Heart right ventricle (tissue), 16 donors: Measurements from ENCODE around the gene TADA1. TPM values are rescaled to one million over a fixed set of nuclear protein-coding genes. Genes with fewer than 3 reads are reported as not detected.

Experiments
- ATAC-seq, 8 donors: fragments of 200-7000 bp; cut with Tn5 transposase; one replicate each; pipeline ENCODE4 v1.9.1; 2020; ENCODE audit warnings: mild to moderate bottlenecking in 8 of 8, moderate library complexity in 8 of 8, moderate number of reproducible peaks in 1 of 8
- DNase-seq, 2 donors: peaks; one replicate each; pipeline ENCODE4 v3.0.0-alpha.2; 2020
- H3K27ac ChIP-seq, 10 donors: fragments of 200-600 bp; sonication (generic) in 2 of 10; one replicate each; pipeline versions ENCODE4 v1.5.0 to v1.8.0; 2020 to 2022; ENCODE audit warnings: mild to moderate bottlenecking in 3 of 10
- H3K27me3 ChIP-seq, 7 donors: fragments of 200-600 bp; one replicate each; pipeline ENCODE4 v1.8.0; 2021 to 2022; ENCODE audit warnings: mild to moderate bottlenecking in 2 of 7
- H3K36me3 ChIP-seq, 9 donors: fragments of 200-600 bp; sonication (generic) in 1 of 9; one replicate each; pipeline versions ENCODE4 v1.5.0 to v1.8.0; 2020 to 2022; ENCODE audit warnings: mild to moderate bottlenecking in 2 of 9
- H3K4me1 ChIP-seq, 9 donors: fragments of 200-600 bp; sonication (generic) in 1 of 9; one replicate each; pipeline versions ENCODE4 v1.5.0 to v1.8.0; 2020 to 2022; ENCODE audit warnings: mild to moderate bottlenecking in 4 of 9
- H3K4me3 ChIP-seq, 10 donors: fragments of 200-600 bp; sonication (generic) in 2 of 10; one replicate each; pipeline versions ENCODE4 v1.5.0 to v1.8.0; 2020 to 2022; ENCODE audit warnings: mild to moderate bottlenecking in 7 of 10, moderate library complexity in 2 of 10
- H3K9me3 ChIP-seq, 11 donors: fragments of 200-600 bp in 10 of 11; sonication (generic) in 2 of 11; one replicate each; pipeline versions ENCODE4 v1.5.0 to v1.8.0; 2013 to 2022; ENCODE audit warnings: mild to moderate bottlenecking in 2 of 11, control low read depth in 1 of 11, moderate library complexity in 1 of 11
- CTCF ChIP-seq, 9 donors: fragments of 200-600 bp; sonication (generic) in 2 of 9; IDR thresholded peaks; one replicate each; pipeline versions ENCODE4 v1.5.0 to v1.8.0; 2021 to 2022; ENCODE audit warnings: antibody characterized with exemption in 9 of 9, mild to moderate bottlenecking in 5 of 9, moderate library complexity in 1 of 9
- WGBS, 2 donors: extraction: QIAGEN DNeasy Blood & Tissue Kit; methylation state at CpG; one replicate each; pipeline ENCODE4 v1.1.7; 2013; ENCODE audit warnings: inconsistent platforms in 1 of 2; 5-methylcytosine and 5-hydroxymethylcytosine counted together
- intact Hi-C, 10 donors: fragments of 100-400 bp; cut with DNase I; formaldehyde crosslinking; loops; one replicate each; pipeline versions ENCODE4 v1.11.1 to v1.14.2; 2022
- long read RNA-seq, 3 donors: library from polyadenylated mRNA; unstranded; transcript quantifications; one replicate each; pipeline ENCODE4 v2.0.0, GENCODE V29; 2020 to 2021
- polyA plus RNA-seq, 2 donors: library from polyadenylated mRNA; stranded (reverse); fragments of 200-250 nt; gene quantifications; one replicate each; pipeline ENCODE4 v1.2.3, GENCODE V29; 2013
- total RNA-seq, 10 donors: library from RNA; stranded (reverse); fragmentation: NEBNext Ultra II Directional in 3 of 10; extraction: Animal tissue kit (Norgen Biotek cat#: 25700) in 3 of 10; gene quantifications; one replicate each; pipeline versions ENCODE4 v1.2.1 to v1.2.4, GENCODE V29; 2021 to 2023
- donor health status: Arrhythmogenic right ventricular cardiomyopathy.
- donor health status: ischemic (EF 13 %, LVEDD 7.1; RV severe dilation, severe dysfunction).
- donor health status: healthy with polysubstance abuse.
- donor health status: DM: no; HTN: yes; CAD: no.
- donor health status: DM: no; HTN: no; CAD: no.
- donor health status: ischemic (EF 25% LVEDD 6.9; RV normal size, moderate dysfunction).
- donor health status: ischemic (EF 25% LVEDD 5.7; RV mildly dilated, moderate dysfunction).
- donor health status: healthy.
- donor health status: DM: yes; HTN: yes; CAD: no.
- donor health status: Ischemic cardiomyopathy.
- donor health status: ischemic (EF 35%, LVEDD 5.7; RV mildly dilated, moderate dysfunction).
- donor health status: nonischemic (EF 11% LVEDD 7.7; RV severe dilation, severe dysfunction).
- donor health status: DM: yes; HTN: yes; CAD: no.
- donor health status: PGD.
- donor health status: ischemic (EF 29% LVEDD 5.4; RV normal size, mild dysfunction).
- donor health status: nonischemic (EF 23%, LVEDD 6.1; RV moderate dilation, normal function).

Gene TADA1
- total RNA-seq: 10 to 100 TPM in 3 of 10 donors, 1 to 10 TPM in 7; 7.5 to 12.8 (median 9.2) TPM
- polyA plus RNA-seq: 1 to 10 TPM; 6.0 to 7.7 TPM
- long read RNA-seq, donor 1, transcript TADA1-201 (8 exons, 2,159 nt): major isoform, 17 of 18 reads
- long read RNA-seq, donor 1, partial matches to known transcripts: 1 of 18 reads
- long read RNA-seq, donor 1, other reads (novel, unspliced or antisense): 0 of 18 reads
- long read RNA-seq, donor 2, transcript TADA1-201 (8 exons, 2,159 nt): major isoform, 26 of 29 reads
- long read RNA-seq, donor 2, partial matches to known transcripts: 1 of 29 reads
- long read RNA-seq, donor 2, other reads (novel, unspliced or antisense): 2 of 29 reads
- long read RNA-seq, donor 3, transcript TADA1-201 (8 exons, 2,159 nt): major isoform, 100 of 107 reads
- long read RNA-seq, donor 3, partial matches to known transcripts: 3 of 107 reads
- long read RNA-seq, donor 3, other reads (novel, unspliced or antisense): 3 of 107 reads

- peak within 1 kb of the TSS; percentile 65 to 96 (median 85) for H3K4me3 ChIP-seq
- no peaks in the 10 kb centered on the region for H3K27me3 ChIP-seq
- DNase-seq (peak; percentile 97 to 98), ATAC-seq (peak; percentile 95 to 99 (median 98))
- no peaks in the 10 kb centered on the region for H3K36me3 ChIP-seq
- peak within 1 kb of the TSS; percentile 90 to 96 (median 92) for H3K27ac ChIP-seq
- no peaks in the 10 kb centered on the region for H3K9me3 ChIP-seq
- H3K4me1 ChIP-seq: peaks cover 1 to 40% (median 30%) of the 10 kb centered on the region in 9 donors
- 0 to 1% methylated on average over 84 of the region's 84 CpGs for WGBS, 2 donors
- intact Hi-C loops: loop anchor here in 5 of 10 donors (1.0 to 5.0 kb wide), 4 partner anchors 34 to 37 kb away; partner anchors contain the start of gene POGK (in 2 of the 5)
- peak in 4 of 9 donors; percentile 16 to 55 (median 40) for TF ChIP-seq CTCF (IDR thresholded peaks at IDR 0.05)
These were observed at the start of gene TADA1 for GRCh38 chr1:166875734-166876539. Gene TADA1 (minus strand): TSS chr1:166876264. CDS start chr1:166876233, 31 bp downstream.

DNA sequence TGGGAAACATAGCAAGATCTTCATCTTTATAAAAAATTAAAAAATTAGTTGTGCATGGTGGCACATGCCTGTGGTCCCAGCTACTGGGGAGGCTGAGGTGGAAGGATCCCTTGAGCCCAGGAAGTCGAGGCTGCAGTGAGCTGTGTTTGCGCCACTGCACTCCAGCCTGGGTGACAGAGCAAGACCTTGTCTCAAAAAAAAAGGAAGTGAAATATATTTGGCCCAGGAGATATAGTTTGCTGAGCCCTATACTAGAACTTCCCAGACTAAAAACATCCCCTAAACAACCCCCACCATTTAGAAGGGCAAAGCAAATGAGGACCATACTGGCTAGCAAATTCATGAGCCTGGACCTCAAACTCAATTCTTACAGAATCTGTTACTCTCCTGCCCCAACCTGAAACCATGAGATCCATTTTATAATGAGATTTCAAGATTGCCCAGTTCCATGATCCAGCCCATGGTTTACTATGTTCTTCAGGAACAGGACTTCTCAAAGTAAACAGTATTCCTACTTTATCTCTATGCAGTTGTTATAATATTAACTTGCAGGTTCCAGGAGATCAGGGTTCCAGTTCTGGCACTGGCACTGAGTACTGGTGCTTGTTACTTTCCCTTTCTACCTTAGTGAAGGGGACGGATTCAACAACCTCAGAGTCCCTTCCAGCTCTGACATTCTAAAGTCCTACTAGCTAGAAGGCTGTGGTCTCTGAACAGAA lies 48.9 kb upstream of the TADA1 start:
- no peak for TF ChIP-seq CTCF (IDR thresholded peaks at IDR 0.05)
- Histone ChIP-seq H3K27me3 (peaks cover 0 to 33% (median 19%) of the 10 kb centered on the region in 7 donors), H3K4me1 (peaks cover 0 to 35% (median 16%) of the 10 kb centered on the region in 9 donors), H3K4me3 (no peak overlapping the region), H3K36me3 (no peaks in the 10 kb centered on the region), H3K9me3 (no peaks in the 10 kb centered on the region), H3K27ac (peak overlapping the region in 5 of 10 donors; percentile 60 to 79 (median 75))
- DNase-seq (no peak), ATAC-seq (no peak)
- 68 to 90% methylated on average over 3 of the region's 3 CpGs for WGBS, 2 donors
- intact Hi-C loops: loop anchor here in 1 of 10 donors (5.0 kb wide), 1 partner anchor 47 kb away; no protein-coding TSS in a partner anchor

DNA sequence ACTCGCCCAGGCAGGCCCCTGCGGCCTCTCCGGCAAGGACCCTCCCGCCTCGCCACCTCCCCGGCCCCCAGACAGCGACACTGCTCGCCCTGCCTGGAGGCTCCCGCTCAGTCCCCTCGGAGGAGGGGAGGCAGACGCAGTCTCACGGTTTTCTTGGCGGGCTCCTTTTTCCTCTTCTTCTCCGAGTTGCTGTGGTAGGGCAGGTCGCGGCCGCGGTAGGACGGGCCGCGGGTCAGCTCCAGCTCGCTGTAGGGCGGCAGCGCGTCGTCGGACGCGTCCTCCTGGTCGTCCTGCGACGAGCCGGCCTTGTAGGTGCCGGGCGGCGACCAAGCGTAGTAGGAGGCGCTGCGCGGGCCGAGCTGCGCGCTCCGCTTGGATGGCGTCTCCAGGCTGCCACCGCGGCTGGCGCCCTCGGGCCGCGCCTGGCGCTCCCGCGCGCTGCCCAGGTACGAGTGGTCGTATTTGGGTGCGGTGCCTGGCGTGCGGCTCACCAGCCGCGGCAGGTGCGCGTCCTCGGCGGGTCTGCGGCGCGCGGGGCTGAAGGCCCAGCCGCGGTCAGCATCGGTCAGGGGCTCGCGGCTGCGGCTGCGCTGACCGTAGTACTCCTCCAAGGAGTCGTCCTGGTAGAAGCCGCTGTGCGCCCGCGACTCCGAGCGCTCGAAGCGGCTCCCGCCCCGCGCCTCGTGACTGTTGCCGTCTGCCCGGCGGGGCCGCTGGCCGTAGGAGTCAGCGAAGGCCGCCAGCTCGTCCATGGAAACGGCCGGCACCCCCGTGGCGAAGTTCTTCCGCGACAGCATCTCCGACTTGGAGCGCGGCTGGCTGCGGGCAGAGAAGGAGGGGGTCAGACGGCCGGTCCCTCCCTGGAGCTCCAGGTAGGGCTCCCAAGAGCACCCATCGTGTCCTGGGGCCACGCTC lies 44.8 kb upstream of the TADA1 start:
- peaks cover 0 to 24% (median 7%) of the 10 kb centered on the region in 9 donors for H3K4me1 ChIP-seq
- no peaks in the 10 kb centered on the region for H3K9me3 ChIP-seq
- no peaks in the 10 kb centered on the region for H3K36me3 ChIP-seq
- DNase-seq: peak in 1 of 2 donors; percentile 26
- peak overlapping the region; percentile 5 to 56 (median 46) for H3K4me3 ChIP-seq
- WGBS, 2 donors: 5% methylated on average over 105 to 113 of the region's 113 CpGs
- peak overlapping the region in 5 of 10 donors; percentile 40 to 68 (median 43) for H3K27ac ChIP-seq
- peak; percentile 28 to 76 (median 51) for ATAC-seq
- peaks cover 0 to 54% (median 29%) of the 10 kb centered on the region in 7 donors for H3K27me3 ChIP-seq
- peak in 1 of 9 donors; percentile 14 for TF ChIP-seq CTCF (IDR thresholded peaks at IDR 0.05)
- intact Hi-C loops: loop anchor here in 1 of 10 donors (5.0 kb wide), 1 partner anchor 51 kb away; no protein-coding TSS in a partner anchor
